ENCODE measurements around the gene TMEM100. TPM values are rescaled to one million over a fixed set of nuclear protein-coding genes. Genes with fewer than 3 reads are reported as not detected.

The TMEM100 gene
- total RNA-seq, 2 donors from 2014 or later = 2.9 to 5.6 TPM

DNA sequence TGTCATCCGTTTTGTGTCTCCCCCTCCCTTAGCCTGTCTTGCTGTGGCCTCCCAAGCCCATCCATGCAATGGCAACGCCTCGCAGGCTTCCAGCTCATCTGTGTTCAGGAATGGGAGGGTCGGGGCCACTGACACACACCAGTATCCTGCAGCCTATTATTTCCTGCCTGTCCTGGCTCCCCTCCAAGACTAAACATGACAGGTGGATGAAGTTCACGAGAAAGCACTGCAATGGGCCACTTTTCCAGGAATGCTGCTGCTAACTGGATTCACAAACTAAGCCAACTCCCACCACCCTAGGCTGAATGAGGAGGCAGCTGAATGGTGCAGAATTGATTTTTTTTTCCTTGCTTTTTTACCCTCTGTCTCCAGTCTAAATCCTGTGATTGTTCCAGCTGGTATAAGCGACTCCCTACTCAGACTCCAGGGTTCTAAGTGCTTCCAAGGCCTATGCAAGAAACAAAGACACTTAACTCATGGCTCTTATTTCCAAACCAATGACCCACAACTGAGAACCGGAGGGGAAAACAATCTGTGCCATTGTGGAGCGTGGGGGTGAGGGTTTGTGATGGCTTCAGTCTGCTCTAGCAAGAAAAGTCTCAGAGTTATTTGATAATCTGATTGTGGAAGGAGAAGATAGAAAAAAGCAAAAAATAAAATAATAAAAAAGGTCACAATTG lies 23.3 kb downstream of the TMEM100 start:
- 52 to 56% methylated on average over 8 of the region's 8 CpGs for WGBS, 2 donors
- no peak overlapping the region for H3K27ac ChIP-seq
- H3K4me1 ChIP-seq = no peaks in the 10 kb centered on the region
- TF ChIP-seq POLR2A (IDR thresholded peaks at IDR 0.05) = no peak
- TF ChIP-seq, protein P1, sequence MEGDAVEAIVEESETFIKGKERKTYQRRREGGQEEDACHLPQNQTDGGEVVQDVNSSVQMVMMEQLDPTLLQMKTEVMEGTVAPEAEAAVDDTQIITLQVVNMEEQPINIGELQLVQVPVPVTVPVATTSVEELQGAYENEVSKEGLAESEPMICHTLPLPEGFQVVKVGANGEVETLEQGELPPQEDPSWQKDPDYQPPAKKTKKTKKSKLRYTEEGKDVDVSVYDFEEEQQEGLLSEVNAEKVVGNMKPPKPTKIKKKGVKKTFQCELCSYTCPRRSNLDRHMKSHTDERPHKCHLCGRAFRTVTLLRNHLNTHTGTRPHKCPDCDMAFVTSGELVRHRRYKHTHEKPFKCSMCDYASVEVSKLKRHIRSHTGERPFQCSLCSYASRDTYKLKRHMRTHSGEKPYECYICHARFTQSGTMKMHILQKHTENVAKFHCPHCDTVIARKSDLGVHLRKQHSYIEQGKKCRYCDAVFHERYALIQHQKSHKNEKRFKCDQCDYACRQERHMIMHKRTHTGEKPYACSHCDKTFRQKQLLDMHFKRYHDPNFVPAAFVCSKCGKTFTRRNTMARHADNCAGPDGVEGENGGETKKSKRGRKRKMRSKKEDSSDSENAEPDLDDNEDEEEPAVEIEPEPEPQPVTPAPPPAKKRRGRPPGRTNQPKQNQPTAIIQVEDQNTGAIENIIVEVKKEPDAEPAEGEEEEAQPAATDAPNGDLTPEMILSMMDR (IDR thresholded peaks at IDR 0.05) = no peak
- H3K36me3 ChIP-seq (replicated peaks in 1 of 2; ENCODE audit: insufficient read depth in 1 of 2, low read depth in 2 of 2) = no peaks in the 10 kb centered on the region
- no peak overlapping the region for H3K4me3 ChIP-seq
- intact Hi-C loops (cut with DNase I) = no loop called here
- no peaks in the 10 kb centered on the region for H3K9me3 ChIP-seq
- no peaks in the 10 kb centered on the region for H3K27me3 ChIP-seq
- DNase-seq (peak in 2 of 4 donors; percentile 7 to 20), ATAC-seq (no peak)

DNA sequence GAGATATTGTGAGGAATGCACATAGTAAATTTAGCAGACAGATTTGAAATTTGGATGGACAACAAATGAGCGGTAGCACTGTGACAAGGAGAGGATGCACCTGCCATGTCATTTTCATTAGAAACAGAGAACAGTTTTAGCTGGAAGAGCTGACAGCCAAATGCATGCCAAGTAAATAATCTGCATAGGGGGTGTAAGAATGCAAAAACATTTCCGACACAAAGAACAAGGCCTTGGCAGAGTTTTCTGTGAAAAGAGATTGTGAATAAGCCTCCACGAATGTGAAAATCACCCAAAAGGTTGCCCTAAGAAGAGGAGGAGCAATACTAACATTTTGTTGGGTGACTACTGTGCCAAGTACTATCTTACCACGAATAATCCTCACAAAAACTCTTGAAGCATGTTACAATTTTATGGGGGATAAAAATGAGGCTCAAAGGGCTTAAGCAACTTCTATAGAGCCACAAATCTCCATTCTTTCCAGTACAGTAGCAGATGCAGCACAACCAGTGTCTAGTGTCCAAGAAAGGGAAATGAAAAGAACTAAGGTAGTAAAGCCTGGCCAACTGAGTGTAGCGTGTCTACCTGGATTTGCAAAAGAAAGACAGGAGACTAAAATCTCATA lies 28.3 kb downstream of the TMEM100 start:
- Histone ChIP-seq H3K27ac (no peak overlapping the region), H3K9me3 (no peaks in the 10 kb centered on the region), H3K27me3 (no peaks in the 10 kb centered on the region), H3K4me1 (no peaks in the 10 kb centered on the region), H3K4me3 (no peak overlapping the region), H3K36me3 (replicated peaks in 1 of 2; ENCODE audit: insufficient read depth in 1 of 2, low read depth in 2 of 2) (no peaks in the 10 kb centered on the region)
- no peak for TF ChIP-seq POLR2A (IDR thresholded peaks at IDR 0.05)
- TF ChIP-seq, protein P1 (IDR thresholded peaks at IDR 0.05) = no peak
- intact Hi-C loops (cut with DNase I) = no loop called here
- DNase-seq (no peak), ATAC-seq (no peak)
- 63 to 64% methylated on average over 5 of the region's 5 CpGs for WGBS, 2 donors

DNA sequence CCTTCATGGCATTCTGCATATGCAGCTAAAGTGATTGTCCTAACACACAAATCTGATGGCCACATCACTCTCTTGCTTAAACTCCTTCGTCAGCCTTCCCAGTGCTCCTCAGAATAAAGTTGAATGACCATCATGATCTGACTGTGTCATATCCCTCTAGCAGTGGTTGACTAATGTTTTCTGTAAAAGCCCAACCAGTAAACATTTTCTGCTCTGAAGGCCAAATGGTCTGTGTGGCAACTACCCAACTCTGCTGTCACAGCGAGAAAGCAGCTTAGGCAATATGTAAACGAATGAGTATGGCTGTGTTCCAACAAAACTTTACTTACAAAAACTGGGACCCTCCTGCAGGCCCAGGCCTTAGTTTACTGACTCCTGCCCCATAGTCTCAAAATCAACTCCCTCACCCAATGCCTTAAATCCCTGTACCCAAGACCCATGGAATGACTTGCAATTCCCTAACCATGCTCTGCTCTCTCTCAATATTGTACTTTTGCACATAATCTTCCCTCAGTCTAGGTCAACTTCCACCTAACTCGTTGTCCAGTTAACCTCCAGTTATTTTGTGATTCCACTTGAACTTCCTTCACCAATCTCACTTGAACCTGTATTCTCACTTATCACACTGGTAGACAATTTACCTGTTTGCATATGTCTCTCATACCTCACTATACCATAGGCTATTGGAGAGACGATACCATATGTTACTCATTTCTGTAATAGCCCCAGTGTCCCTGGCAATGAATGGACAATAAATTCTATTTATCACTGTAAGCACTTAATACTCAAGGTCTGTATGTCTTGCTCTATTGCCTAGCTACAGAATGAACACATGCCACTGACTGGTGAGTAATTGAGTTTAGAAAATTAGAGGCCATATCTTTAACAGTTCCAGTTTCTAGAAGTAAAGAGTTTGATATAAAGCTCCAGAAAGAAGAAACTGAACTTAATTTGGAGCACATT lies 29.1 kb downstream of the TMEM100 start:
- H3K27ac ChIP-seq = no peak overlapping the region
- H3K4me3 ChIP-seq = no peak overlapping the region
- intact Hi-C loops (cut with DNase I) = no loop called here
- no peaks in the 10 kb centered on the region for H3K27me3 ChIP-seq
- H3K9me3 ChIP-seq = no peaks in the 10 kb centered on the region
- H3K4me1 ChIP-seq = no peaks in the 10 kb centered on the region
- 18 to 29% methylated on average over 5 of the region's 5 CpGs for WGBS, 2 donors
- DNase-seq (peak in 3 of 4 donors; percentile 15 to 55 (median 32)), ATAC-seq (no peak)
- H3K36me3 ChIP-seq (replicated peaks in 1 of 2; ENCODE audit: insufficient read depth in 1 of 2, low read depth in 2 of 2) = no peaks in the 10 kb centered on the region
- TF ChIP-seq, protein P1 (IDR thresholded peaks at IDR 0.05) = no peak
- no peak for TF ChIP-seq POLR2A (IDR thresholded peaks at IDR 0.05)

DNA sequence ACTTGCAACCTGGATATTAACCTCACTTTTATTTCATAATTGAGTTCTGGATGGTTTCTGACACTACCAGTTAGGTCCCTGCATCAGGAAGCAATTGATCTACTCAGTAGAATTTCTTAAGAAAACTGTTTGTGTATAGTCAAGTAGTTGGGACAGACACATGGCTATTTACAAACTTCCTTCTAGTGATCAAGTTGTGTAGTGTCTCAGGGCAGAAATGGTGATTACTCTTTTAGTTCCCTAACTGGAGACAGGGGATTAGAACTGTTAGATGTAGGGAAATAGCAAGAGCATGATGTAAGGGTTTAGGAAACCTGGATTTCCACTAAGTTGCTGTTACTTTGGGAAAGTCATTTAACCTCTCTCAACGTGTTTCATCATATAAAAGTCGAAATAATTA lies 30.4 kb downstream of the TMEM100 start:
- WGBS, 2 donors = 43 to 47% methylated on average over 2 of the region's 2 CpGs
- ATAC-seq = no peak
- TF ChIP-seq, protein P1 (IDR thresholded peaks at IDR 0.05) = no peak
- TF ChIP-seq POLR2A (IDR thresholded peaks at IDR 0.05) = no peak
- Histone ChIP-seq H3K36me3 (replicated peaks in 1 of 2; ENCODE audit: insufficient read depth in 1 of 2, low read depth in 2 of 2) (no peaks in the 10 kb centered on the region), H3K27me3 (no peaks in the 10 kb centered on the region), H3K27ac (no peak overlapping the region), H3K4me1 (no peaks in the 10 kb centered on the region), H3K9me3 (peaks cover 0 to 3% (median 0%) of the 10 kb centered on the region in 3 donors), H3K4me3 (no peak overlapping the region)
- no peak for DNase-seq
- intact Hi-C loops (cut with DNase I) = no loop called here

Data from body of pancreas (tissue), 4 donors.